Ovary (tissue), 9 donors: ENCODE results near the gene CD2. TPM values are rescaled to one million over a fixed set of nuclear protein-coding genes. Genes with fewer than 3 reads are reported as not detected.

Source experiments
- DNase-seq, 5 donors: peaks; one replicate each; pipeline ENCODE4 v3.0.0-alpha.2; 2019 to 2020
- H3K27ac ChIP-seq, 2 donors: fragments of 200-600 bp; one replicate each; pipeline versions ENCODE4 v1.5.1 to v1.8.0; 2019 to 2022
- H3K27me3 ChIP-seq: fragments of 200-600 bp; one replicate; pipeline ENCODE4 v1.8.0; 2022
- H3K36me3 ChIP-seq: fragments of 200-600 bp; sonication (generic); one replicate; pipeline ENCODE4 v1.5.1; 2019
- H3K4me1 ChIP-seq: one replicate; pipeline ENCODE4 v1.8.1; 2013; ENCODE audit warnings: mild to moderate bottlenecking, moderate library complexity; ENCODE audit not compliant: insufficient read depth
- H3K4me3 ChIP-seq: fragments of 200-600 bp; sonication (generic); one replicate; pipeline ENCODE4 v1.5.1; 2017
- H3K9me3 ChIP-seq, 2 donors: fragments of 200-600 bp in 1 of 2; sonication (generic) in 1 of 2; one replicate each; pipeline versions ENCODE4 v1.5.1 to v1.8.1; 2013 to 2019; ENCODE audit warnings: mild to moderate bottlenecking in 1 of 2, moderate library complexity in 1 of 2
- EP300 ChIP-seq: sonication (generic); formaldehyde crosslinking; IDR thresholded peaks from one replicate; pipeline ENCODE4 v1.6.1; 2017; ENCODE audit warnings: antibody characterized with exemption
- POLR2A ChIP-seq: fragments of 450-650 bp; IDR thresholded peaks from one replicate; pipeline ENCODE4 v1.6.1; 2017; ENCODE audit warnings: antibody characterized with exemption, mild to moderate bottlenecking, moderate library complexity
- WGBS, 3 donors: extraction: QIAGEN DNeasy Blood & Tissue Kit in 1 of 3; methylation state at CpG; one replicate each; pipeline versions ENCODE4 v1.1.5 to v1.1.7; 2013 to 2017; 5-methylcytosine and 5-hydroxymethylcytosine counted together
- intact Hi-C, 4 donors: fragments of 100-400 bp; cut with DNase I; formaldehyde crosslinking; loops; one replicate each; pipeline versions ENCODE4 v1.11.0 to v1.15.1; 2022 to 2023
- polyA plus RNA-seq, 2 donors: library from polyadenylated mRNA; stranded (reverse); fragments of 200-250 nt in 1 of 2; fragments of 350-450 nt in 1 of 2; fragmentation: Illumina TruSeq in 1 of 2; extraction: RNeasy Lipid Tissue Mini Kit (QIAGEN cat#74804) in 1 of 2; gene quantifications; one replicate each; pipeline ENCODE4 v1.2.3, GENCODE V29; 2013 to 2014
- total RNA-seq, 7 donors: library from RNA; depleted of rRNA in 2 of 7; stranded (reverse); fragments of >200 nt in 2 of 7; fragmentation: NEBNext Ultra II Directional in 3 of 7; extraction: Animal tissue kit (Norgen Biotek cat#: 25700) in 3 of 7; gene quantifications; one replicate each; pipeline versions ENCODE4 v1.1.0 to v1.2.4, GENCODE V29; 2016 to 2023
- TF ChIP-seq, protein P1 (sequence below), 3 donors: fragments of 450-650 bp in 2 of 3; fragments of 200-600 bp in 1 of 3; IDR thresholded peaks; one replicate each; pipeline versions ENCODE4 v1.5.1 to v1.8.0; 2016 to 2022; ENCODE audit warnings: antibody characterized with exemption in 3 of 3, mild to moderate bottlenecking in 1 of 3
- donor health status: DM: no; HTN: no; CAD: no; lungs with moderate emphysema.
- donor health status: DM: no; HTN: no; CAD: no.
- donor health status: Bipolar disorder and iron deficiency.
- donor health status: DM: yes; HTN: yes; CAD: no.
- donor health status: DM: no; HTN: no; CAD: no.
- donor health status: DM: yes; HTN: yes; CAD: no.

The CD2 gene
- total and polyA plus RNA-seq, 9 donors: 0.30 to 11.1 (median 1.0) TPM

DNA sequence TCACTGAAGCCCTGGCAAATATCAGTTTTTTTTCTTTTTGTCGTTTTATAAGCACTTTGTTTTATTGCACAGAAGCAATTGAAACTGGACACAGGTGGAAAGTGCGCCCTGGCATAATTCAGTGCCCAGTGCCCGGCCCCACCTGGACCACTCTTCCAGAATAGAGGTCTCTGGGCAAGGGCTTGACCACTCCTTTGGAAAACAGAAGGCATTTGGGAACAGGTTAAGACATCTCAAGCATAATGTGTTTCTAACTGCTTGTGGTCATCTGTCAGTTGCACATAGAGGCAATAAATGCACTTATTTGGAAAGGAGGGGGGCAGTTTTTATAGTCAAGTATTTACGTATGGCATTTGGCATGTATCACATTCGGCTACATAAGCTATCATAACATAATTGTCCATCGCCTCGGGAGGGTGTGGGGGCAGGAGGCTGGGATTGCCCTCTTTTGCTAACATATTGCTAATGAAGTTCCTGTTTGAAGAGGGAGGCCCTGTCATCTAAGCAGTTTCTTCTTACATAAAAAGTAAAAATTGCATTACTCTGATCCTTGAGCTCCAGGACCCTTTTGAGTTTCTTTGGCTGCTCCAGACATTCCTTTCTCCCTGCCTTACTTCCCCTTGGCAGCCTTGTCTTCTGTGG, 14.7 kb upstream of the CD2 start:
- 77 to 84% (median 81%) methylated on average over 7 of the region's 7 CpGs for WGBS, 3 donors
- no peaks in the 10 kb centered on the region for H3K27me3 ChIP-seq
- no peak for TF ChIP-seq EP300
- TF ChIP-seq POLR2A: no peak
- TF ChIP-seq, protein P1, sequence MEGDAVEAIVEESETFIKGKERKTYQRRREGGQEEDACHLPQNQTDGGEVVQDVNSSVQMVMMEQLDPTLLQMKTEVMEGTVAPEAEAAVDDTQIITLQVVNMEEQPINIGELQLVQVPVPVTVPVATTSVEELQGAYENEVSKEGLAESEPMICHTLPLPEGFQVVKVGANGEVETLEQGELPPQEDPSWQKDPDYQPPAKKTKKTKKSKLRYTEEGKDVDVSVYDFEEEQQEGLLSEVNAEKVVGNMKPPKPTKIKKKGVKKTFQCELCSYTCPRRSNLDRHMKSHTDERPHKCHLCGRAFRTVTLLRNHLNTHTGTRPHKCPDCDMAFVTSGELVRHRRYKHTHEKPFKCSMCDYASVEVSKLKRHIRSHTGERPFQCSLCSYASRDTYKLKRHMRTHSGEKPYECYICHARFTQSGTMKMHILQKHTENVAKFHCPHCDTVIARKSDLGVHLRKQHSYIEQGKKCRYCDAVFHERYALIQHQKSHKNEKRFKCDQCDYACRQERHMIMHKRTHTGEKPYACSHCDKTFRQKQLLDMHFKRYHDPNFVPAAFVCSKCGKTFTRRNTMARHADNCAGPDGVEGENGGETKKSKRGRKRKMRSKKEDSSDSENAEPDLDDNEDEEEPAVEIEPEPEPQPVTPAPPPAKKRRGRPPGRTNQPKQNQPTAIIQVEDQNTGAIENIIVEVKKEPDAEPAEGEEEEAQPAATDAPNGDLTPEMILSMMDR (IDR thresholded peaks at IDR 0.05): no peak
- no peaks in the 10 kb centered on the region for H3K36me3 ChIP-seq
- DNase-seq: no peak
- no peaks in the 10 kb centered on the region for H3K4me1 ChIP-seq
- H3K27ac ChIP-seq: no peak overlapping the region
- intact Hi-C loops: loop anchor here in 2 of 4 donors (5.0 to 10.0 kb wide), 2 partner anchors 315 to 318 kb away; no protein-coding TSS in a partner anchor
- H3K9me3 ChIP-seq: peaks cover 0 to 8% of the 10 kb centered on the region in 2 donors
- H3K4me3 ChIP-seq: no peak overlapping the region

GRCh38 chr1:116740296-116740695, 13.9 kb upstream of the CD2 start:
- H3K9me3 ChIP-seq: peaks cover 0 to 8% of the 10 kb centered on the region in 2 donors
- no peak overlapping the region for H3K27ac ChIP-seq
- 88 to 92% (median 89%) methylated on average over 6 of the region's 6 CpGs for WGBS, 3 donors
- intact Hi-C loops: no loop called here
- H3K4me3 ChIP-seq: no peak overlapping the region
- DNase-seq: no peak
- H3K4me1 ChIP-seq: no peaks in the 10 kb centered on the region
- no peak for TF ChIP-seq POLR2A
- TF ChIP-seq EP300: no peak
- TF ChIP-seq, protein P1 (IDR thresholded peaks at IDR 0.05): no peak
- no peaks in the 10 kb centered on the region for H3K36me3 ChIP-seq
- H3K27me3 ChIP-seq: no peaks in the 10 kb centered on the region

GRCh38 chr1:116740746-116741145, 13.5 kb upstream of the CD2 start:
- intact Hi-C loops: no loop called here
- 91 to 98% (median 92%) methylated on average over 2 of the region's 2 CpGs for WGBS, 3 donors
- no peaks in the 10 kb centered on the region for H3K36me3 ChIP-seq
- no peak overlapping the region for H3K4me3 ChIP-seq
- H3K4me1 ChIP-seq: no peaks in the 10 kb centered on the region
- TF ChIP-seq EP300: no peak
- TF ChIP-seq, protein P1 (IDR thresholded peaks at IDR 0.05): no peak
- H3K9me3 ChIP-seq: peaks cover 0 to 8% of the 10 kb centered on the region in 2 donors
- H3K27me3 ChIP-seq: no peaks in the 10 kb centered on the region
- no peak for DNase-seq
- H3K27ac ChIP-seq: no peak overlapping the region

- intact Hi-C loops: no loop called here
- no peak for DNase-seq
- 95 to 97% (median 96%) methylated on average over 41 to 42 of the region's 42 CpGs for WGBS, 3 donors
- Histone ChIP-seq H3K4me1 (no peaks in the 10 kb centered on the region), H3K4me3 (no peak overlapping the region), H3K36me3 (no peaks in the 10 kb centered on the region), H3K27ac (no peak overlapping the region), H3K9me3 (peaks cover 0 to 8% of the 10 kb centered on the region in 2 donors), H3K27me3 (no peaks in the 10 kb centered on the region)
- TF ChIP-seq, protein P1 (IDR thresholded peaks at IDR 0.05): no peak
- no peak for TF ChIP-seq POLR2A
- TF ChIP-seq EP300: no peak
Observed at GRCh38 chr1:116741836-116742565, 12.2 kb upstream of the CD2 start.
